ENCODE data around the gene SPATS2. TPM values are rescaled to one million over a fixed set of nuclear protein-coding genes. Genes with fewer than 3 reads are reported as not detected.

Gene SPATS2
- polyA plus RNA-seq, 1 experiment, result 100 TPM

DNA sequence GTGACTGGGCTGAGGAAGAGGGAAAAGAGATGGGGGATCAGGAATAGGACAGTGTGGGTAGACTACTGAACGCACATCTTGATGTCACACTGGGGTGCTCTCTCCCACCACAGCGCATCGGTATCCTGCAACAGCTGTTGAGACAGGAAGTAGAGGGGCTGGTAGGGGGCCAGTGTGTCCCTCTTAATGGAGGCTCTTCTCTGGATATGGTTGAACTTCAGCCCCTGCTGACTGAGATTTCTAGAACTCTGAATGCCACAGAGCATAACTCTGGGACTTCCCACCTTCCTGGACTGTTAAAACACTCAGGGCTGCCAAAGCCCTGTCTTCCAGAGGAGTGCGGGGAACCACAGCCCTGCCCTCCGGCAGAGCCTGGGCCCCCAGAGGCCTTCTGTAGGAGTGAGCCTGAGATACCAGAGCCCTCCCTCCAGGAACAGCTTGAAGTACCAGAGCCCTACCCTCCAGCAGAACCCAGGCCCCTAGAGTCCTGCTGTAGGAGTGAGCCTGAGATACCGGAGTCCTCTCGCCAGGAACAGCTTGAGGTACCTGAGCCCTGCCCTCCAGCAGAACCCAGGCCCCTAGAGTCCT lies 37.1 kb upstream of the SPATS2 start:
- POLR2A ChIA-PET, result no interaction called here

DNA sequence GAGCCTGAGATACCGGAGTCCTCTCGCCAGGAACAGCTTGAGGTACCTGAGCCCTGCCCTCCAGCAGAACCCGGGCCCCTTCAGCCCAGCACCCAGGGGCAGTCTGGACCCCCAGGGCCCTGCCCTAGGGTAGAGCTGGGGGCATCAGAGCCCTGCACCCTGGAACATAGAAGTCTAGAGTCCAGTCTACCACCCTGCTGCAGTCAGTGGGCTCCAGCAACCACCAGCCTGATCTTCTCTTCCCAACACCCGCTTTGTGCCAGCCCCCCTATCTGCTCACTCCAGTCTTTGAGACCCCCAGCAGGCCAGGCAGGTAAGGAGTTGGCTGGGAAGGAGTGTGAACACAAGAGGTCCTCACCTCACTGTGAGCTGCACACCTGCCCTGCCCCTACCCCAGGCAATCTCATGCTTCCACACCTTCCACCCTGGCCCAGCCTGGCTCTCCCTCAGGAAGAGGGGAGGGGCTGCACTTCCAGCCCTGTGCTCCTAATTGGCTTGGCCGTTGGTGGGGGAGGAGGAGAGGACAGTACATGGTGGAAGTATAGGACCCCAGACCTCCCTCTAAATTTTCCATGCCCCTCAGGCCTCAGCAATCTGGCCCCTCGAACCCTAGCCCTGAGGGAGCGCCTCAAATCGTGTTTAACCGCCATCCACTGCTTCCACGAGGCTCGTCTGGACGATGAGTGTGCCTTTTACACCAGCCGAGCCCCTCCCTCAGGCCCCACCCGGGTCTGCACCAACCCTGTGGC lies 36.5 kb upstream of the SPATS2 start:
- H3K27ac ChIP-seq (ENCODE audit: low read depth, low read length), result no peak overlapping the region
- peaks cover 24% of the 10 kb centered on the region for H3K27me3 ChIP-seq (ENCODE audit: control insufficient read depth, insufficient read depth, low read length)
- no peaks in the 10 kb centered on the region; the same call in 1 of the 2 replicates for H3K9me3 ChIP-seq (ENCODE audit: control insufficient read depth, insufficient read depth, low read length)
- ChIA-PET CTCF (interaction anchor here (0.6 to 4.9 kb wide), 26 partner anchors 8 to 306 kb away, joined by 3 to 85 read pairs (median 7); partner anchors contain the start of genes DNAJC22, FAM186B, MCRS1 and TROAP), POLR2A (interaction anchor here (1.3 to 2.2 kb wide), 3 partner anchors 8 to 16 kb away, joined by 7 to 10 read pairs (median 7); partner anchors contain the start of genes DNAJC22 and TROAP)
- DNase-seq (ENCODE audit: low read depth, low spot score), result no peak
- H3K4me3 ChIP-seq (ENCODE audit: low read depth, low read length), result no peak overlapping the region
- TF ChIP-seq, protein P1, sequence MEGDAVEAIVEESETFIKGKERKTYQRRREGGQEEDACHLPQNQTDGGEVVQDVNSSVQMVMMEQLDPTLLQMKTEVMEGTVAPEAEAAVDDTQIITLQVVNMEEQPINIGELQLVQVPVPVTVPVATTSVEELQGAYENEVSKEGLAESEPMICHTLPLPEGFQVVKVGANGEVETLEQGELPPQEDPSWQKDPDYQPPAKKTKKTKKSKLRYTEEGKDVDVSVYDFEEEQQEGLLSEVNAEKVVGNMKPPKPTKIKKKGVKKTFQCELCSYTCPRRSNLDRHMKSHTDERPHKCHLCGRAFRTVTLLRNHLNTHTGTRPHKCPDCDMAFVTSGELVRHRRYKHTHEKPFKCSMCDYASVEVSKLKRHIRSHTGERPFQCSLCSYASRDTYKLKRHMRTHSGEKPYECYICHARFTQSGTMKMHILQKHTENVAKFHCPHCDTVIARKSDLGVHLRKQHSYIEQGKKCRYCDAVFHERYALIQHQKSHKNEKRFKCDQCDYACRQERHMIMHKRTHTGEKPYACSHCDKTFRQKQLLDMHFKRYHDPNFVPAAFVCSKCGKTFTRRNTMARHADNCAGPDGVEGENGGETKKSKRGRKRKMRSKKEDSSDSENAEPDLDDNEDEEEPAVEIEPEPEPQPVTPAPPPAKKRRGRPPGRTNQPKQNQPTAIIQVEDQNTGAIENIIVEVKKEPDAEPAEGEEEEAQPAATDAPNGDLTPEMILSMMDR (IDR thresholded peaks at IDR 0.05; ENCODE audit: low read depth, low read length), result no peak

More for the DNA sequence above, 37.1 kb upstream of the SPATS2 start:
- CTCF ChIA-PET, result interaction anchor here (0.6 to 4.7 kb wide), 3 partner anchors 17 to 307 kb away, joined by 7 to 52 read pairs (median 7); partner anchors contain the start of gene DNAJC22
- Histone ChIP-seq H3K27ac (ENCODE audit: low read depth, low read length) (no peak overlapping the region), H3K27me3 (ENCODE audit: control insufficient read depth, insufficient read depth, low read length) (peaks cover 17% of the 10 kb centered on the region), H3K4me3 (ENCODE audit: low read depth, low read length) (no peak overlapping the region), H3K9me3 (ENCODE audit: control insufficient read depth, insufficient read depth, low read length) (no peaks in the 10 kb centered on the region; the same call in 1 of the 2 replicates)
- TF ChIP-seq, protein P1 (IDR thresholded peaks at IDR 0.05; ENCODE audit: low read depth, low read length), result no peak
- DNase-seq (ENCODE audit: low read depth, low spot score), result no peak

DNA sequence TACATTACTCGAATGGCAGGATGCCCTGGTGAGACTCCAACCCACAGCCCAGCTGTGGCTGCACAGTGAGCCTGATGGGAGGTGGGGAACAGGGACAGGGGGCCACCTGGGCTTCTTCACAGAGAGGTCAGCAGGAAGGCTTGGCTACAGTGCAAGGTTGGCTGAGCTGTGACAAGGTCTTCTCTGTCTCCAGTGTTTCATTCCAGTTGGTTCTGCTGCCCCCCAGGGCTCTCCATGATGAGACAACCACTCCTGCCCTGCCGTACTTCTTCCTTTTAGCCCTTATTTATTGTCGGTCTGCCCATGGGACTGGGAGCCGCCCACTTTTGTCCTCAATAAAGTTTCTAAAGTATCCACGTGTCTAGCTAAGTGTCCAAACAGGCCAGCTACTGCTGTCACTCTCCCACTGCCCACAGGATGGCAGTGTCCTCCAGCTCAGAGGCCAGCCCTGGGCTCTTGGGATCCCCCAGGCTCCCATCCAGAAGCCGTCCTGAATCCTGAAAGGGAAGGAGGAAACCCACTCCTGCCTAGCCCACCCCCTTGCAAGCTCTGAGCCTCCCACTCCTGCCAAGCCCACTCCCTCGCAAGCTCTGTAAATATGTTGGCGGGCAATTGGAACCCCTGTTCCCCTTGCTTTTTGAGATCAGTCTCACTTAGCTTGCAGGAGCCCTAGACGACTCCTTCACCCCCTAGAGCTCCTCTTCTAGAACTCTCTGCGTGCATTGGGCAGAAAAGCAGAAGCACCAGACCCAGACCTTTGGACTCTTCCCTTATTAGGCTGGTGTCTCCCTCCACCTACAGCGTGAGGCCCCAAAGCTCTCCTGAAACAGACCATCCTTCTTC lies 35.7 kb upstream of the SPATS2 start:
- ChIA-PET CTCF (interaction anchor here (0.5 to 4.9 kb wide), 31 partner anchors 9 to 305 kb away, joined by 3 to 85 read pairs (median 5); partner anchors contain the start of genes DNAJC22, FAM186B, MCRS1 and PRPF40B), POLR2A (interaction anchor here (1.3 to 2.2 kb wide), 3 partner anchors 9 to 16 kb away, joined by 7 to 10 read pairs (median 7); partner anchors contain the start of genes DNAJC22 and TROAP)
- Histone ChIP-seq H3K27ac (ENCODE audit: low read depth, low read length) (no peak overlapping the region), H3K4me3 (ENCODE audit: low read depth, low read length) (no peak overlapping the region), H3K9me3 (ENCODE audit: control insufficient read depth, insufficient read depth, low read length) (peaks cover 4% of the 10 kb centered on the region; the same call in 1 of the 2 replicates), H3K27me3 (ENCODE audit: control insufficient read depth, insufficient read depth, low read length) (peaks cover 32% of the 10 kb centered on the region)
- TF ChIP-seq, protein P1 (IDR thresholded peaks at IDR 0.05; ENCODE audit: low read depth, low read length), result peak; percentile 92
- peak; percentile 44 for DNase-seq (ENCODE audit: low read depth, low spot score)

DNA sequence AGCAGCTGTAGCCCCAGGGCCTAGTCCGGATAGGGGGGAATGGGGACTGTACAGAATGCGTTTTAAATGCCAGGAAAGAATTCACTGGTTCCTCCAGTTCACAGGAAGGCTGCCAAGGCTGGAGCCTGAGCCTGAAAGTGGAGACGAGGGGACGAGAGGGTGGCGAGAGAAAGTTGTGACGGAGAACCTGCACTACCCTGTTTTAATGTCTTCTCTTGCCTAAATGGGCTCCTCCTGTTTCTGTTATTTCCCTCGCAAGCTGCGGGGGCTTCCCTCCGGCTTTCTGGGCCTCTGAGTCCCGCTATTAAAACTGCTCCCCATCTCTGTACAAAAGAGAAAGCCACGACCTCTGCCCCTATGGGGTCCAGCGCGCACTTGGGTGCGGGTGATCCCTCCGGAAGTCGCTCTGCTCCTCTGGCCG lies 34.8 kb upstream of the SPATS2 start:
- H3K27me3 ChIP-seq (ENCODE audit: control insufficient read depth, insufficient read depth, low read length), result peaks cover 37% of the 10 kb centered on the region
- ChIA-PET POLR2A (interaction anchor here (1.3 to 2.2 kb wide), 3 partner anchors 10 to 15 kb away, joined by 7 to 10 read pairs (median 7); partner anchors contain the start of genes DNAJC22 and TROAP), CTCF (interaction anchor here (0.5 to 4.9 kb wide), 22 partner anchors 10 to 796 kb away, joined by 3 to 85 read pairs (median 9); partner anchors contain the start of genes DNAJC22, MCRS1, PRPF40B and SPATS2)
- H3K4me3 ChIP-seq (ENCODE audit: low read depth, low read length), result no peak overlapping the region
- H3K27ac ChIP-seq (ENCODE audit: low read depth, low read length), result no peak overlapping the region
- peaks cover 5% of the 10 kb centered on the region; the same call in 1 of the 2 replicates for H3K9me3 ChIP-seq (ENCODE audit: control insufficient read depth, insufficient read depth, low read length)
- TF ChIP-seq, protein P1 (IDR thresholded peaks at IDR 0.05; ENCODE audit: low read depth, low read length), result no peak
- no peak for DNase-seq (ENCODE audit: low read depth, low spot score)
